Measurements from ENCODE around the gene MUC6. TPM values are rescaled to one million over a fixed set of nuclear protein-coding genes. Genes with fewer than 3 reads are reported as not detected.

Gene MUC6
- total and polyA plus RNA-seq, 2 of the 8 experiments (the other 6 are each of a cell fraction or from before 2014, with no cell fraction given) = not detected

GRCh38 chr11:986952-987305 is 49.6 kb downstream of the MUC6 start:
- H4K91ac ChIP-seq (replicated peaks; ENCODE audit: insufficient read length, low read length) = no peak overlapping the region
- DNase-seq (ENCODE audit: low read depth in 1 of 2, low spot score in 2 of 2) = no peak
- no peak overlapping the region for H3K4me2 ChIP-seq (ENCODE audit: insufficient read depth in 1 of 2, low read depth in 2 of 2, low read length in 2 of 2)
- 89% methylated on average over 5 of the region's 9 CpGs; no CpG with 5 or more reads in 1 of the 2 experiments for WGBS, 2 experiments (ENCODE audit: extremely low coverage in 1 of 2, insufficient coverage in 1 of 2, insufficient read length in 1 of 2, insufficient replicate concordance in 2 of 2, low coverage in 1 of 2, low lambda C conversion rate in 2 of 2, missing lambda C conversion rate in 1 of 2)
- ChIA-PET POLR2A (ENCODE audit: partially characterized antibody) (interaction anchor here (1.2 kb wide), 1 partner anchor 20 kb away, joined by 3 read pairs; no protein-coding TSS in a partner anchor), CTCF (ENCODE audit: partially characterized antibody) (no interaction called here)
- H3K4me3 ChIP-seq (ENCODE audit: extremely low read depth in 1 of 4, insufficient read depth in 2 of 4, low read depth in 3 of 4, low read length in 4 of 4) = no peak overlapping the region
- no peak overlapping the region for H2AK5ac ChIP-seq (ENCODE audit: low read depth, low read length)
- no peak overlapping the region for H3K14ac ChIP-seq (ENCODE audit: insufficient read length)
- H3K79me2 ChIP-seq (ENCODE audit: control insufficient read depth in 1 of 2, insufficient read depth in 2 of 2, low read length in 2 of 2) = no peaks in the 10 kb centered on the region; a peak in 1 of 4 replicates
- H2BK20ac ChIP-seq (ENCODE audit: low read length) = no peak overlapping the region
- 0 out of 2 replicates have a peak overlapping the region, but pooled peaks have one; percentile 9 for H2BK12ac ChIP-seq (ENCODE audit: low read depth, low read length)
- no peaks in the 10 kb centered on the region for H3K23me2 ChIP-seq (ENCODE audit: low read depth, low read length)
- H2AFZ ChIP-seq (ENCODE audit: low read length) = no peak overlapping the region
- FAIRE-seq = no peak
- H2BK15ac ChIP-seq (ENCODE audit: low read length) = no peak overlapping the region
- H3K27ac ChIP-seq (ENCODE audit: low read depth, low read length) = no peak overlapping the region
- H2BK5ac ChIP-seq (ENCODE audit: low read depth, low read length) = peak overlapping the region; percentile 44; the same call in 1 of the 2 replicates
- H3K23ac ChIP-seq (ENCODE audit: insufficient read length) = no peak overlapping the region
- no peak overlapping the region for H3K18ac ChIP-seq (ENCODE audit: extremely low read depth, low read length)
- no peak overlapping the region for H3K9ac ChIP-seq (replicated peaks in 1 of 4; ENCODE audit: extremely low read depth in 1 of 4, low read depth in 3 of 4, low read length in 3 of 4)
- no peak overlapping the region for H3K4ac ChIP-seq (replicated peaks; ENCODE audit: insufficient read length, low read depth, low read length)
- peaks cover 12 to 48% (median 36%) of the 10 kb centered on the region in 4 experiments; a peak in 7 of 8 replicates for H3K36me3 ChIP-seq (ENCODE audit: control insufficient read depth in 2 of 4, insufficient read depth in 4 of 4, low read length in 3 of 4)
- H3K27me3 ChIP-seq (replicated peaks in 1 of 4; ENCODE audit: control insufficient read depth in 3 of 4, extremely low read depth in 1 of 4, insufficient read depth in 3 of 4, low read length in 3 of 4) = no peaks in the 10 kb centered on the region
- H2BK120ac ChIP-seq (replicated peaks; ENCODE audit: low read depth, low read length) = no peak overlapping the region
- H3K79me1 ChIP-seq (ENCODE audit: low read depth, low read length) = 0 out of 2 replicates have a peak, but pooled peaks cover 2% of the 10 kb centered on the region
- peaks cover 0 to 12% of the 10 kb centered on the region in 2 experiments for H4K20me1 ChIP-seq (replicated peaks in 1 of 2; ENCODE audit: control insufficient read depth in 1 of 2, insufficient read depth in 2 of 2, low read length in 2 of 2)
- no peaks in the 10 kb centered on the region; a peak in 1 of 7 replicates for H3K4me1 ChIP-seq (replicated peaks in 1 of 4; ENCODE audit: control insufficient read depth in 3 of 4, insufficient read depth in 4 of 4, low read length in 3 of 4)
- H4K8ac ChIP-seq (ENCODE audit: extremely low read depth, insufficient read depth, low read length) = no peak overlapping the region
- no peak overlapping the region for H4K5ac ChIP-seq (ENCODE audit: insufficient read length, low read depth, low read length)
- H3K9me3 ChIP-seq (ENCODE audit: insufficient read depth in 2 of 2, low read depth in 1 of 2, low read length in 1 of 2) = no peaks in the 10 kb centered on the region
- H3K56ac ChIP-seq (replicated peaks; ENCODE audit: insufficient read length, low read depth, low read length) = no peak overlapping the region
- TF ChIP-seq NANOG (IDR thresholded peaks at IDR 0.05; ENCODE audit: insufficient read depth, low read depth, low read length, poor library complexity, severe bottlenecking) (no peak), ZNF274 (IDR thresholded peaks at IDR 0.05; ENCODE audit: borderline replicate concordance, extremely low read depth, low read length) (no peak), KDM4A (IDR thresholded peaks at IDR 0.05; ENCODE audit: low read depth, low read length, severe bottlenecking) (no peak), RFX5 (IDR thresholded peaks at IDR 0.05; ENCODE audit: borderline replicate concordance, low read depth, low read length) (no peak), RXRA (IDR thresholded peaks at IDR 0.05; ENCODE audit: insufficient read depth, low read depth, low read length) (no peak), POLR2AphosphoS5 (IDR thresholded peaks at IDR 0.05; ENCODE audit: low read depth, low read length) (no peak), TAF1 (IDR thresholded peaks at IDR 0.05; ENCODE audit: low read depth, low read length) (no peak), HDAC6 (IDR thresholded peaks at IDR 0.05; ENCODE audit: low read depth, low read length) (no peak), RNF2 (IDR thresholded peaks at IDR 0.05; ENCODE audit: borderline replicate concordance, low read depth, low read length, missing control alignments, poor library complexity, severe bottlenecking) (no peak), CHD2 (IDR thresholded peaks at IDR 0.05; ENCODE audit: low read length) (no peak), EP300 (IDR thresholded peaks at IDR 0.05; ENCODE audit: borderline replicate concordance in 1 of 2, low read depth in 2 of 2, low read length in 2 of 2) (no peak)

Data from H1 (cell line).